Activated CD4-positive, alpha-beta memory T cell treated with anti-CD3 and anti-CD28 coated beads for 36 hours (primary cell): ENCODE measurements around the gene MYH14. TPM values are rescaled to one million over a fixed set of nuclear protein-coding genes. Genes with fewer than 3 reads are reported as not detected.

Experiments used
- CTCF ChIA-PET: fragments of 350-600 bp; sonication (Branson Sonifier 250); formaldehyde crosslinking; loops from one replicate; lab custom pipeline; 2021; ENCODE audit warnings: antibody characterized with exemption, inconsistent platforms; lab: Charles Lee
- POLR2A ChIA-PET: fragments of 350-600 bp; sonication (Branson Sonifier 250); formaldehyde crosslinking; loops from one replicate; lab custom pipeline; 2021; ENCODE audit warnings: antibody characterized with exemption; lab: Charles Lee
- DNase-seq: peaks from one replicate; pipeline ENCODE4 v3.0.0-alpha.2; 2020
- H3K27ac Mint-ChIP-seq: one replicate; pipeline ENCODE4 v1.8.0; 2021; ENCODE audit warnings: mixed read lengths
- H3K27me3 Mint-ChIP-seq: one replicate; pipeline ENCODE4 v1.8.0; 2021; ENCODE audit warnings: mixed read lengths
- H3K36me3 Mint-ChIP-seq: one replicate; pipeline ENCODE4 v1.8.0; 2021; ENCODE audit warnings: mixed read lengths
- H3K4me1 Mint-ChIP-seq: one replicate; pipeline ENCODE4 v1.8.0; 2021; ENCODE audit warnings: low read depth, mixed read lengths
- H3K4me3 Mint-ChIP-seq: one replicate; pipeline ENCODE4 v1.8.0; 2021; ENCODE audit warnings: mild to moderate bottlenecking, mixed read lengths
- H3K9me3 Mint-ChIP-seq: one replicate; pipeline ENCODE4 v1.8.0; 2021; ENCODE audit warnings: mixed read lengths
- intact Hi-C: fragments of 100-400 bp; cut with micrococcal nuclease; formaldehyde crosslinking; loops from one replicate; pipeline ENCODE4 v1.15.1; 2023
- total RNA-seq, 2 experiments: library from RNA; stranded (reverse); gene quantifications; one replicate each; pipeline ENCODE4 v1.2.3, GENCODE V29; 2021

Gene MYH14
- total RNA-seq, 2 experiments from 2014 or later, result not detected

DNA sequence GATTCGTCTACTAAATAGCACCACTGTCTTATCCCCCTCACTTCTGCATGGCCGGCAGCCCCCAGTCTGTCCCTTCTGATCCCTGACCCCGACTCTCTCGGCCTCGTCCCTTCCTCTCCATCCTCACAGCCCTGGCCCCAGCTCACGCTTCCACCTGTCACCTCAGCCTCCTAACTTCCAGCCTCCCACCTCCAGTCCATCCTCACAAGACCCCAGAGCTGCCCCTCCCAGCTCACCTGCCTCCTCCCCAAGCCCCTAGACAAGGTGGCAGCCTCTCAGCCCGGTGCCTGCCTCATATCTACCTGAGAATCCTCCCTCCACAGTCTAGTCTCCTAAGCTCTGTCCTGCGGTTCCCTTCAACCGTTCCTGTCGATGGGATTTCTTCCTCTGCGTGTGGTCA lies 115.7 kb downstream of the MYH14 start:
- H3K36me3 Mint-ChIP-seq, result peaks cover 12% of the 10 kb centered on the region
- POLR2A ChIA-PET, result no interaction called here
- intact Hi-C loops, result no loop called here
- H3K27me3 Mint-ChIP-seq, result peaks cover 19% of the 10 kb centered on the region
- DNase-seq, result no peak
- peaks cover 14% of the 10 kb centered on the region for H3K4me1 Mint-ChIP-seq
- CTCF ChIA-PET, result no interaction called here
- H3K9me3 Mint-ChIP-seq, result no peaks in the 10 kb centered on the region
- H3K4me3 Mint-ChIP-seq, result no peak overlapping the region
- no peak overlapping the region for H3K27ac Mint-ChIP-seq

DNA sequence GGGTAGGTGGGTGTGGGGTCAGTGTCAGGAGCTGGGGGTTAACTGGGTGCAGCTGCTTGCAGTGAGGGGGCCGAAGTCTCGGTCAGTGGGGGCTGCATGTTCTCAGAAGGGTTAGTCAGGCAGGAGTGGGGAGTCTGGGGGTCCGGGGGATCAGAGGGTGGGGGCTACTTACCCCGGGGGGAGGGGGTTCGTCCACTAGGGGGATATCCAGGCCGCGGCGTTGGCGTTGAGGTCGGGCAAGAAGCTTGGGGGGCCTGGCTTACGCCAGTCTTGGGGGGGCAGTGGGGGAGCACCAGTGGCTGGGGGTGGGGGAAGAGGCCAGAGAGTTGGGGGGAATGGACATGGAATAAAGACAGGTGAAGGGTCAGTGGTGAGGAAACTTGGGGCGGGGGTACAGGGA lies 116.6 kb downstream of the MYH14 start:
- POLR2A ChIA-PET, result no interaction called here
- CTCF ChIA-PET, result no interaction called here
- Mint-ChIP-seq H3K4me3 (no peak overlapping the region), H3K27me3 (peaks cover 14% of the 10 kb centered on the region), H3K27ac (no peak overlapping the region), H3K4me1 (peaks cover 10% of the 10 kb centered on the region), H3K36me3 (peaks cover 12% of the 10 kb centered on the region), H3K9me3 (no peaks in the 10 kb centered on the region)
- no peak for DNase-seq
- intact Hi-C loops, result loop anchor here (10.0 kb wide), 1 partner anchor 295 kb away; the partner anchor contains the start of genes VRK3 and ZNF473

DNA sequence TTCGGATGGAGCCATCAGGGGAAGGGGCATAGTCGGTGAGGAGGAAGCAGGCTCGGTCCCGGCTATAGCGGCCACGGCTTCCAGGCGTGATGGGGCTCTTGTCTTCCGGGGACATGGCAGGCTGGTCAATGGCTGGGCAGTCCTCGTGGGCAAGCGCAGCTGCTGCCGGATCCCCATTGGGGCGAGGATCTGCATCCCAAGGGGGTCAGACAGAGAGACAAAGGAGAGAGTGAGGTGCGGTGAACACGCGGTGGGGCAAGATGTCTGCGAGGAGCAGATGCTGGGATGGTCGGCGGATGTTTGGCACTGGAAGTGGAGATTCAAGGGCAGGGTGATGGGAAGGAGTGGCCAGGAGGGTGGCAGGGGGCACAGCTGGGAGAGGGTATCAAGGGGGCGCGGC lies 117.2 kb downstream of the MYH14 start:
- CTCF ChIA-PET, result no interaction called here
- Mint-ChIP-seq H3K27me3 (peaks cover 12% of the 10 kb centered on the region), H3K4me3 (no peak overlapping the region), H3K4me1 (peaks cover 9% of the 10 kb centered on the region), H3K9me3 (no peaks in the 10 kb centered on the region), H3K36me3 (peaks cover 12% of the 10 kb centered on the region), H3K27ac (no peak overlapping the region)
- intact Hi-C loops, result loop anchor here (10.0 kb wide), 1 partner anchor 296 kb away; the partner anchor contains the start of genes VRK3 and ZNF473
- no peak for DNase-seq
- POLR2A ChIA-PET, result no interaction called here

DNA sequence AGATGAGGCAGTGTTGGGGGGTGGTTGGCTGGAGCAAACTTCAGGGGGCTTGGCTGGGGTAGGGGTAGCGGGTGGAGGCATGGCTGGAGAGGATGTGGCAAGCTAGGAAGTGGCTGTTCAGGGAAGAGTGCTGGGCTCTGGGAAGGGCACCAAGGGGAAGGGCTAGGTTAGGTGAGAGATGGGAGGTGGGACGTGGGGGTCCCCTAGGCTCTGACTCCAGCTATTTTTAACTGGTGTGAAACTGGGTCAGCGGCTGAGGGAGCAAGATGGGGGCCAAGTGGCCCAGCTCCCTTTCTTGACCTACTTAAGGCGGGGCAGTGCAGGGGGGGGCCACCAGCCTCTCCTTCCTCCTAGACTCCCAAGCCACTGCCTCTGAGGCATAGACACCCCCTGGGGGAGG lies 118.4 kb downstream of the MYH14 start:
- Mint-ChIP-seq H3K4me1 (peaks cover 13% of the 10 kb centered on the region), H3K27ac (no peak overlapping the region), H3K27me3 (peaks cover 11% of the 10 kb centered on the region), H3K4me3 (no peak overlapping the region), H3K36me3 (peaks cover 12% of the 10 kb centered on the region), H3K9me3 (no peaks in the 10 kb centered on the region)
- POLR2A ChIA-PET, result no interaction called here
- intact Hi-C loops, result loop anchor here (10.0 kb wide), 1 partner anchor 297 kb away; the partner anchor contains the start of genes VRK3 and ZNF473
- DNase-seq, result no peak
- CTCF ChIA-PET, result no interaction called here

DNA sequence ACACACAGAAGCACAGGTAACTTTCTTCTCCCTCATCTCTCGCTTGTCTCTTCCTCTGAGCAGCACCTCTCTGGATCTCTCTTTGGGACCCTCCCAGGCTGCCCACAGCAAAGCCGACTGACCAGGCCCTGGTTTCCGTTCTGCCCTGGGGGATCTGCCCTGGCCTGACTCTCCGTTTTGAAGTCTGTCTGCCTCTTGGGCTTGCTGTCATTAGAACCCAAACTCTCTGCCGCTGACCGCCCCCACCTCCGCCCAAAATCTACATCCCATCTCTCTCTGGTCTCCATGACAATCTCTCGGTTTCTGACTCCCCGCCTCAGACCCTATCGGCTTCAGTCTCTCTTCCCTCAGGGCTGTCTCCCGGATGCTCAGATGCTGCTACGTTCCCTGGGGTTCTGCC lies 118.8 kb downstream of the MYH14 start:
- POLR2A ChIA-PET, result no interaction called here
- intact Hi-C loops, result loop anchor here (10.0 kb wide), 1 partner anchor 297 kb away; the partner anchor contains the start of genes VRK3 and ZNF473
- no peak overlapping the region for H3K4me3 Mint-ChIP-seq
- H3K4me1 Mint-ChIP-seq, result peaks cover 17% of the 10 kb centered on the region
- no peak overlapping the region for H3K27ac Mint-ChIP-seq
- peaks cover 15% of the 10 kb centered on the region for H3K27me3 Mint-ChIP-seq
- H3K9me3 Mint-ChIP-seq, result no peaks in the 10 kb centered on the region
- DNase-seq, result no peak
- CTCF ChIA-PET, result no interaction called here
- peaks cover 16% of the 10 kb centered on the region for H3K36me3 Mint-ChIP-seq

DNA sequence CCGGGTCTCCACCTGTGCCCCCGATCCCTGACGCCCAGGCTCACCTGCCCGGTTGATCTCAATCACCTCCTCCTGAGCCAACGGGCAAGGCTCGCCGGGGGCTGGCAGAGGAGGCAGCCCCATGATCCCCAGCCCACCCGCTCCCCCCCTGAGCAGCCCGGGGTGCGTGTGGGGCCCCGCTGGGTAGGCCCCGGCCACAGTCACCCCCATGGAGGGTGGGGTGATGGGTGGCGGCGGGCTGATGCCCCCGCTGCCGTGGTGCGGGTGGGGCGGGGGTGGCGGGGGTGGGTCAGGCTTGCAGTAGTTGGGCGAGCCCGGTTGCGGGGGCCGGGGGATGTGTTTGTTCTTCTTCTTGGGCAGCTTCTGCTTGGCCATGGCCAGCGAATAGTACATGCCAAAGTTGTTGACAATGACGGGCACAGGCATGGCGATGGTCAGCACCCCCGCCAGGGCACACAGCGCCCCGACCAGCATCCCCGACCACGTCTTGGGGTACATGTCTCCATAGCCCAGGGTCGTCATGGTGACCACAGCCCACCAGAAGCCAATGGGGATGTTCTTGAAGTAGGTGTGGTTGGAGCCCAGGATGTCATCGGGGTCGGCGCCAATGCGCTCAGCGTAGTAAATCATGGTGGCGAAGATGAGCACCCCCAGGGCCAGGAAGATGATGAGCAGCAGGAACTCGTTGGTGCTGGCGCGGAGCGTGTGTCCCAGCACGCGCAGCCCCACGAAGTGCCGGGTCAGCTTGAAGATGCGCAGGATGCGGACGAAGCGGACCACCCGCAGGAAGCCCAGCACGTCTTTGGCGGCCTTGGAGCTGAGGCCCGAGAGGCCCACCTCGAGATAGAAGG lies 119.7 kb downstream of the MYH14 start:
- Mint-ChIP-seq H3K27ac (no peak overlapping the region), H3K4me1 (peaks cover 24% of the 10 kb centered on the region), H3K27me3 (peaks cover 17% of the 10 kb centered on the region), H3K4me3 (no peak overlapping the region), H3K9me3 (no peaks in the 10 kb centered on the region), H3K36me3 (peaks cover 20% of the 10 kb centered on the region)
- POLR2A ChIA-PET, result no interaction called here
- DNase-seq, result no peak
- intact Hi-C loops, result loop anchor here (10.0 kb wide), 1 partner anchor 298 kb away; the partner anchor contains the start of genes VRK3 and ZNF473
- CTCF ChIA-PET, result no interaction called here

DNA sequence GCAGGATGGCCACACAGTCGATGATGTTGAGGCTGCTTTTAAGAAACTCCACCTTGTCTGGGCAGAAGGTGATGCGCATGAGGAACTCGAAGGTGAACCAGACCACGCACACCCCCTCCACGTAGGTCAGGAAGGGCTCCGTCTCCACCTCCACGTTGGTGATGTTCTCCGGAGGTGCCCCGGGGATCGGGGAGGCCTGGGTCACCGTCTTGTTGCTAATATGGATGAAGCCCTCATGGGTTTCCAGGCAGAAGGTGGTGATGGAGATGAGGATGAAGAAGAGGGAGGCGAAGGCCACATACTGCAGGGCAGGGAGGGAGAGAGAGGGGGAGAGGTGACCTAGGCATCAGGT lies 120.3 kb downstream of the MYH14 start:
- DNase-seq, result no peak
- peaks cover 17% of the 10 kb centered on the region for H3K27me3 Mint-ChIP-seq
- peaks cover 24% of the 10 kb centered on the region for H3K4me1 Mint-ChIP-seq
- no peak overlapping the region for H3K27ac Mint-ChIP-seq
- ChIA-PET POLR2A (no interaction called here), CTCF (no interaction called here)
- H3K9me3 Mint-ChIP-seq, result no peaks in the 10 kb centered on the region
- intact Hi-C loops, result loop anchor here (10.0 kb wide), 1 partner anchor 299 kb away; the partner anchor contains the start of genes VRK3 and ZNF473
- peaks cover 20% of the 10 kb centered on the region for H3K36me3 Mint-ChIP-seq
- H3K4me3 Mint-ChIP-seq, result no peak overlapping the region

DNA sequence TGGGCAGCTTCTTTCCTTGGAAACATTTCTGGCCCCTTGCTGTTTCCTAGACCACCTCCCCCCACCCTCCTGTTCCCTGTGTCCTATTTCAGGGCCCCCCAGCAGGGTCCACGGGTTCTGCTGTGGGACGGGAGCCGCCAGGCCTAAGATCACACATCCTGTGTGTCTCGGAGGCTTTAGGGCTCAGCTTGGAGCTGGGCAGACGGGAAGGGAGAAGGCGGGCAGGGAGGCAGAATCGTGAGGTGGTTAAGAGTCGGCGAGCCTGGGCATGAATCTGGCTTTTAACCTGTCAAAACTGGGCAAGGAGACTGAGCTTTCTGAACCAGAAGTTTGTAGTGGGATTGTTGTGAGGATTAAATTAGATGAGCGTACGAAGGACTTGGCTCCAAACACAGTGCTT lies 120.9 kb downstream of the MYH14 start:
- no peak for DNase-seq
- Mint-ChIP-seq H3K27me3 (peaks cover 18% of the 10 kb centered on the region), H3K9me3 (no peaks in the 10 kb centered on the region), H3K36me3 (peaks cover 20% of the 10 kb centered on the region), H3K4me1 (peaks cover 24% of the 10 kb centered on the region), H3K27ac (no peak overlapping the region), H3K4me3 (no peak overlapping the region)
- intact Hi-C loops, result loop anchor here (10.0 kb wide), 1 partner anchor 300 kb away; the partner anchor contains the start of genes VRK3 and ZNF473
- CTCF ChIA-PET, result no interaction called here
- POLR2A ChIA-PET, result interaction anchor here (1.9 kb wide), 1 partner anchor 60 kb away, joined by 5 read pairs; the partner anchor contains the start of gene POLD1

DNA sequence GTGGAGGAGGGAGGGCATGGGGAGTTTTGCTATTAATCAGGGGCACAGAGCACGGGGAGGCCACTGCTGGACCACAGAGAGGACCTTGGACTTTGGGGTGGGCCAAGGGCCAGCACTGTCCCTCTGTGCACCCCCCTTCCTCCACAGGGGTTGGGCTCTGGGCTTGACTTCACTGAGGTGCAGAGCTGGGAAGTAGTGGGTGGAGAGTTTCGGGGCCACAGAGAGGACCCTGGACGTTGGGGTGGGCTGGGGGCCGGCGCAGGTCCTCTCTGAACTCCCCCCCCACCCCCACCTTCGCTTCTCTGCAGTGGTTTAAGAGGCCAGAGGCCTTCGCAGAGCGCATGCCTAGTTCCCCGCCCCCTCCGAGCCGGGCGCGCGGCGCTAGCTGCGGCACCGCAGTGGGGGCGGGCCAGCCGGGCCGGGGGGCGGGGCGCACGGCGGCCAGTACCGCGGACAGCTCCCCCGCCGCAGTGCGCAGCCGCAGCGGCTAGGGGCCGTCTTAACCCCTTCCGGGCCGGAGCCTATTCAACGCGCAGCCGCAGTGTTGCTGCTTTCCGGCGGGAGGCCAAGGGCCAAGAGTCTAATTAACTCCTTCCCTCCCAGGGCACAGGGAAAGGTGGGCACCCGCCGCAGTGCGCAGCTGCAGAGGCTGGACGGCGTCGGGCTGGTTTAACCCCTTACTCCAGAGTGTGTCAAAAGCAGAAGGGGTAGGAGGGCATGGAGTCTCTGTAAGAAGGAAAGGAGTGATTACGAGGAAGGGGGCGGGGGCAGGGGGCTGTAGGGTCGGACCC lies 122.1 kb downstream of the MYH14 start:
- Mint-ChIP-seq H3K4me1 (peaks cover 35% of the 10 kb centered on the region), H3K4me3 (peak overlapping the region; percentile 60), H3K36me3 (peaks cover 28% of the 10 kb centered on the region), H3K27me3 (peaks cover 27% of the 10 kb centered on the region), H3K9me3 (no peaks in the 10 kb centered on the region), H3K27ac (no peak overlapping the region)
- CTCF ChIA-PET, result interaction anchor here (0.6 to 1.0 kb wide), 4 partner anchors 66 to 178 kb away, joined by 3 to 6 read pairs (median 4); no protein-coding TSS in a partner anchor
- intact Hi-C loops, result loop anchor here (5.0 to 10.0 kb wide), 3 partner anchors 73 to 648 kb away; partner anchors contain the start of genes PRMT1, VRK3 and ZNF473
- peak; percentile 83 for DNase-seq
- POLR2A ChIA-PET, result interaction anchor here (0.9 to 1.9 kb wide), 3 partner anchors 25 to 58 kb away, joined by 3 to 5 read pairs (median 3); partner anchors contain the start of gene POLD1

DNA sequence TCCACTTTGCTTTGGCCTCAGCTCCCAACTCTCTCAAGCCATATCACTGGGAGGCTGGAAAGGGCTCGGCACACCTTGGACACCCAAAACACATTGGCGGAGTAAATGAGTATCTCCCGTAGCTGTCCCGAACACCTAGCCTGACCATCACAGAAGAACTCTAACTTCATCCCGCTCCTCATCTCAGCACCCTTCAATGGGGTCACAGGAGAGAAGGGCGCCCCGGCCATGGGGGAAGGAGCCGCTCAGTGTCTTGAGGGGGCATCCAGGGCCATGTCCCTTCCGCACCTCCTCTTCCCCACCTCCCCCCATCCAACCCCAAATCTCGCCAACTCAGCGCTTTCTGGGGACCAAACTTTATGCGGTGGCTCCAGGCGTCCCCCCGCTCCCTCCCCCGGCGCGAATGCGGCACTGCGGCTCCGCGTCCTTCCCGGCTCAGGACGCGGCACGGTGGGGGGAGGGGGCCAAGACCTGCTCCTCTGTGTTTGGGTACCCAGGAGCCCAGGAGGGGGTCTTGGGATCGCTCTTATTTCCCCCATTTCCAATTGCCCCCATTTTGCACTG lies 122.8 kb downstream of the MYH14 start:
- Mint-ChIP-seq H3K4me3 (peak overlapping the region; percentile 60), H3K27me3 (peaks cover 28% of the 10 kb centered on the region)

DNA sequence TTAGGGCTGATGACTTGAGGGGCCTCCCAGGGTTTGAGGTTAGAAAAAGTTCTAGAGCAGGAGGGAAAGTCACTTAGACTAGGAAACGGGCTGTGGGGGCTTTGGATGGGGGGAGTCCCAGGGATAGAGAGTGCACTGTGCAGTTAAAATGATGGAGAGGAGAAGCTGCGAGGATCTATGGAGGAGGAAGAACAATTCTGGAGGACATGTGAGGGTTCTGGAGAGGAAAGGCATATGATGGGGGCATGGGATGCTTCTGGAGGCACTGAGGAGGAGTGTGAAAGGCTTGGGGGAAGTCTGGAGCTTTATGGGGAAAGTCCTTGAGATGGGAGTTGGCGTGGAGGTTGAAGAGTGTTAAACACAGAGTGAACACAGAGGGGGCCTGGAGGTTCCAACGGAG lies 123.6 kb downstream of the MYH14 start:
- peak overlapping the region; percentile 60 for H3K4me3 Mint-ChIP-seq
- intact Hi-C loops, result loop anchor here (5.0 to 10.0 kb wide), 3 partner anchors 75 to 650 kb away; partner anchors contain the start of genes PRMT1, VRK3 and ZNF473
- H3K9me3 Mint-ChIP-seq, result no peaks in the 10 kb centered on the region
- no peak overlapping the region for H3K27ac Mint-ChIP-seq
- peaks cover 26% of the 10 kb centered on the region for H3K36me3 Mint-ChIP-seq
- ChIA-PET POLR2A (no interaction called here), CTCF (no interaction called here)
- H3K4me1 Mint-ChIP-seq, result peaks cover 46% of the 10 kb centered on the region
- peaks cover 35% of the 10 kb centered on the region for H3K27me3 Mint-ChIP-seq
- DNase-seq, result no peak

More for the DNA sequence above, 122.8 kb downstream of the MYH14 start:
- DNase-seq, result no peak
- Mint-ChIP-seq H3K4me1 (peaks cover 39% of the 10 kb centered on the region), H3K9me3 (no peaks in the 10 kb centered on the region), H3K27ac (no peak overlapping the region), H3K36me3 (peaks cover 26% of the 10 kb centered on the region)
- intact Hi-C loops, result loop anchor here (5.0 to 10.0 kb wide), 3 partner anchors 74 to 649 kb away; partner anchors contain the start of genes PRMT1, VRK3 and ZNF473
- ChIA-PET POLR2A (interaction anchor here (0.9 to 1.0 kb wide), 2 partner anchors 25 to 32 kb away, joined by 3 read pairs; no protein-coding TSS in a partner anchor), CTCF (interaction anchor here (0.9 to 1.0 kb wide), 2 partner anchors 66 to 74 kb away, joined by 4 to 6 read pairs; no protein-coding TSS in a partner anchor)
